ENCODE data around the gene RLN3. TPM values are rescaled to one million over a fixed set of nuclear protein-coding genes. Genes with fewer than 3 reads are reported as not detected.

Gene RLN3
- total and polyA plus RNA-seq, 9 of the 15 experiments (the other 6 are each of a cell fraction or from before 2014, with no cell fraction given): 0.31 to 1.2 (median 0.71) TPM; not detected in 6

GRCh38 chr19:13981467-13981866 is 46.5 kb upstream of the RLN3 start:
- CTCF ChIA-PET (ENCODE audit: low intra/inter-chr PET ratio): no interaction called here

More at GRCh38 chr19:13981467-13981866, 46.5 kb upstream of the RLN3 start:
- 87% methylated on average over 9 of the region's 9 CpGs for WGBS (ENCODE audit: insufficient coverage, low coverage, missing lambda C conversion rate)
- H3K27ac ChIP-seq (ENCODE audit: extremely low read depth, low read depth, low read length): no peak overlapping the region
- H3K4me1 ChIP-seq (replicated peaks in 1 of 2; ENCODE audit: control insufficient read depth in 2 of 2, insufficient read depth in 2 of 2, low read length in 2 of 2): peaks cover 0 to 68% of the 10 kb centered on the region in 2 experiments; a peak in 2 of 5 replicates
- no peak overlapping the region for H3K4me3 ChIP-seq
- H2AFZ ChIP-seq (ENCODE audit: low read depth, low read length): no peak overlapping the region
- POLR2A ChIA-PET: no interaction called here
- ATAC-seq (no peak), DNase-seq (ENCODE audit: extremely low read depth in 1 of 4, low spot score in 3 of 4) (no peak), FAIRE-seq (no peak)
- intact Hi-C loops (cut with micrococcal nuclease) (no loop called here), in situ Hi-C loops (cut with MboI) (no loop called here)
- peak overlapping the region in 1 of 2 experiments; percentile 68; a peak in 2 of 4 replicates for H3K9ac ChIP-seq (ENCODE audit: insufficient read depth in 1 of 2, low read depth in 2 of 2, low read length in 2 of 2)
- peaks cover 35% of the 10 kb centered on the region; the same call in 1 of the 3 replicates for H3K36me3 ChIP-seq (ENCODE audit: control insufficient read depth, insufficient read depth, low read length)
- H3K9me3 ChIP-seq (replicated peaks; ENCODE audit: control insufficient read depth, insufficient read depth, low read depth, low read length): no peaks in the 10 kb centered on the region
- BruUV-seq (replicated peaks): no TSS peak
- H3K4me2 ChIP-seq (ENCODE audit: insufficient read depth, low read length): no peak overlapping the region
- H3K79me2 ChIP-seq (ENCODE audit: control insufficient read depth, insufficient read depth, low read length): no peaks in the 10 kb centered on the region
- no peaks in the 10 kb centered on the region for H3K27me3 ChIP-seq (ENCODE audit: control insufficient read depth in 2 of 2, insufficient read depth in 2 of 2, low read length in 2 of 2)
- TF ChIP-seq NKRF (IDR thresholded peaks at IDR 0.05; ENCODE audit: borderline replicate concordance) (no peak), ELF1 (tag; IDR thresholded peaks at IDR 0.05) (no peak), CBX1 (IDR thresholded peaks at IDR 0.05; ENCODE audit: low read depth) (no peak), PRDM10 (IDR thresholded peaks at IDR 0.05; ENCODE audit: partially characterized antibody) (peak; percentile 74)
- peaks cover 2% of the 10 kb centered on the region for H3K9me1 ChIP-seq (ENCODE audit: control insufficient read depth, insufficient read depth, low read length)
- H4K20me1 ChIP-seq (replicated peaks; ENCODE audit: control insufficient read depth, insufficient read depth, low read length): no peaks in the 10 kb centered on the region

Measured in K562 (cell line).